ENCODE measurements around the gene CELSR3.

CELSR3 gene, protein sequence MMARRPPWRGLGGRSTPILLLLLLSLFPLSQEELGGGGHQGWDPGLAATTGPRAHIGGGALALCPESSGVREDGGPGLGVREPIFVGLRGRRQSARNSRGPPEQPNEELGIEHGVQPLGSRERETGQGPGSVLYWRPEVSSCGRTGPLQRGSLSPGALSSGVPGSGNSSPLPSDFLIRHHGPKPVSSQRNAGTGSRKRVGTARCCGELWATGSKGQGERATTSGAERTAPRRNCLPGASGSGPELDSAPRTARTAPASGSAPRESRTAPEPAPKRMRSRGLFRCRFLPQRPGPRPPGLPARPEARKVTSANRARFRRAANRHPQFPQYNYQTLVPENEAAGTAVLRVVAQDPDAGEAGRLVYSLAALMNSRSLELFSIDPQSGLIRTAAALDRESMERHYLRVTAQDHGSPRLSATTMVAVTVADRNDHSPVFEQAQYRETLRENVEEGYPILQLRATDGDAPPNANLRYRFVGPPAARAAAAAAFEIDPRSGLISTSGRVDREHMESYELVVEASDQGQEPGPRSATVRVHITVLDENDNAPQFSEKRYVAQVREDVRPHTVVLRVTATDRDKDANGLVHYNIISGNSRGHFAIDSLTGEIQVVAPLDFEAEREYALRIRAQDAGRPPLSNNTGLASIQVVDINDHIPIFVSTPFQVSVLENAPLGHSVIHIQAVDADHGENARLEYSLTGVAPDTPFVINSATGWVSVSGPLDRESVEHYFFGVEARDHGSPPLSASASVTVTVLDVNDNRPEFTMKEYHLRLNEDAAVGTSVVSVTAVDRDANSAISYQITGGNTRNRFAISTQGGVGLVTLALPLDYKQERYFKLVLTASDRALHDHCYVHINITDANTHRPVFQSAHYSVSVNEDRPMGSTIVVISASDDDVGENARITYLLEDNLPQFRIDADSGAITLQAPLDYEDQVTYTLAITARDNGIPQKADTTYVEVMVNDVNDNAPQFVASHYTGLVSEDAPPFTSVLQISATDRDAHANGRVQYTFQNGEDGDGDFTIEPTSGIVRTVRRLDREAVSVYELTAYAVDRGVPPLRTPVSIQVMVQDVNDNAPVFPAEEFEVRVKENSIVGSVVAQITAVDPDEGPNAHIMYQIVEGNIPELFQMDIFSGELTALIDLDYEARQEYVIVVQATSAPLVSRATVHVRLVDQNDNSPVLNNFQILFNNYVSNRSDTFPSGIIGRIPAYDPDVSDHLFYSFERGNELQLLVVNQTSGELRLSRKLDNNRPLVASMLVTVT (N-terminal part only)

DNA sequence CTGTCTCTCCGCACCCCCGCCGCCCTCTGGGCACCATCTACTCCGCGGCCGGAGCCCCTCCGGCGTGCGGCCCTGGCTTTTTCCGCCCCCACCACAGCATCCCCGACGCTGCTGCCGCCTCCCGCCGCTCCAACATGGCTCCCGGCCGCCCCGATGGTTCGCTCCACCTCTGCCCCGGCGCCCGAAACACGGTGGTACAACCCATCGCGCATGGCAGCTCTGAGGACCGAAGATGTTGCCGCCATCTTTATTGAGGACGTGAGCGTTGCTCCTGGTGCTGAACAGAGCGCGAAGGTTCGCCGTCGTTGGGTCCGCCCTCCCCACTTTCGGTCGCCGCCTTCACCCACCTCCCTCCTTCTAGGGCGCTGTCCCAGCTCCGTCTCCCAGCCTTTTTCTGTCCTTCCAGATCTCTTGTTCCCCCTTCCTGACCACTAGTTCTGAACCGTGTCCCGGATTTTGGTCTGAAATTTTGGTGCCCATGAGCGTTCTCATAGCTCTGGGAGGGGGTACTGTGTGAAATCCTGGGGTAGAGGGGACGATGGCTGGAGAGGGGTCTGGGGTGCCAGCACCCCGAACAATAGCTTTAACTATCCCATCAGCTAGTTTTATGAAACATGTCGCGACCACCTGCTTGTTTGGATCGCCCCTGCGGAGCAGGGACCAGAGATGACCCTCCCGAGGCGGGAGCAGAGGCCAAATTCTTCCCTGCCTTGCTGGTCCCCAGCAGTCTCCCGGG, at the start of gene CELSR3:
CELSR3 (minus strand) TSS at position 134 of the 736 bp plus-strand sequence. CDS start 252 bp downstream, outside the sequence.
- H3K27me3 ChIP-seq (ENCODE audit: control insufficient read depth, insufficient read depth, low read length): peaks cover 3% of the 10 kb centered on the region; the same call in 1 of the 2 replicates
- no peaks in the 10 kb centered on the region for H3K9me3 ChIP-seq (ENCODE audit: control insufficient read depth, insufficient read depth, low read depth, low read length)
- H3K4me1 ChIP-seq (ENCODE audit: control insufficient read depth, insufficient read depth, low read length): peaks cover 10% of the 10 kb centered on the region
- peak within 1 kb of the TSS; percentile 72 for H3K4me3 ChIP-seq (ENCODE audit: low read depth, low read length)
- H3K9ac ChIP-seq (ENCODE audit: low read length): peak within 1 kb of the TSS; percentile 85
- peaks cover 21% of the 10 kb centered on the region for H3K36me3 ChIP-seq (ENCODE audit: control insufficient read depth, insufficient read depth, low read length)
- H3K27ac ChIP-seq (ENCODE audit: low read depth, low read length): peak within 1 kb of the TSS; percentile 94

GRCh38 chr3:48711727-48712126, 49.0 kb upstream of the CELSR3 start:
- Histone ChIP-seq H3K9ac (ENCODE audit: low read length) (no peak overlapping the region), H3K27me3 (ENCODE audit: control insufficient read depth, insufficient read depth, low read length) (no peaks in the 10 kb centered on the region), H3K4me3 (ENCODE audit: low read depth, low read length) (no peak overlapping the region), H3K27ac (ENCODE audit: low read depth, low read length) (no peak overlapping the region), H3K36me3 (ENCODE audit: control insufficient read depth, insufficient read depth, low read length) (peaks cover 81% of the 10 kb centered on the region), H3K4me1 (ENCODE audit: control insufficient read depth, insufficient read depth, low read length) (peaks cover 26% of the 10 kb centered on the region), H3K9me3 (ENCODE audit: control insufficient read depth, insufficient read depth, low read depth, low read length) (no peaks in the 10 kb centered on the region)

- Histone ChIP-seq H3K4me3 (ENCODE audit: low read depth, low read length) (no peak overlapping the region), H3K27ac (ENCODE audit: low read depth, low read length) (peak overlapping the region; percentile 43; the same call in 1 of the 2 replicates), H3K27me3 (ENCODE audit: control insufficient read depth, insufficient read depth, low read length) (no peaks in the 10 kb centered on the region), H3K4me1 (ENCODE audit: control insufficient read depth, insufficient read depth, low read length) (peaks cover 17% of the 10 kb centered on the region), H3K9me3 (ENCODE audit: control insufficient read depth, insufficient read depth, low read depth, low read length) (no peaks in the 10 kb centered on the region), H3K9ac (ENCODE audit: low read length) (no peak overlapping the region), H3K36me3 (ENCODE audit: control insufficient read depth, insufficient read depth, low read length) (peaks cover 82% of the 10 kb centered on the region)
Measured at GRCh38 chr3:48709051-48709461, 46.4 kb upstream of the CELSR3 start.

GRCh38 chr3:48708481-48708889, 45.8 kb upstream of the CELSR3 start:
- Histone ChIP-seq H3K36me3 (ENCODE audit: control insufficient read depth, insufficient read depth, low read length) (peaks cover 78% of the 10 kb centered on the region), H3K9me3 (ENCODE audit: control insufficient read depth, insufficient read depth, low read depth, low read length) (no peaks in the 10 kb centered on the region), H3K4me1 (ENCODE audit: control insufficient read depth, insufficient read depth, low read length) (peaks cover 17% of the 10 kb centered on the region), H3K27me3 (ENCODE audit: control insufficient read depth, insufficient read depth, low read length) (no peaks in the 10 kb centered on the region), H3K27ac (ENCODE audit: low read depth, low read length) (peak overlapping the region; percentile 43; the same call in 1 of the 2 replicates), H3K4me3 (ENCODE audit: low read depth, low read length) (no peak overlapping the region), H3K9ac (ENCODE audit: low read length) (no peak overlapping the region)

DNA sequence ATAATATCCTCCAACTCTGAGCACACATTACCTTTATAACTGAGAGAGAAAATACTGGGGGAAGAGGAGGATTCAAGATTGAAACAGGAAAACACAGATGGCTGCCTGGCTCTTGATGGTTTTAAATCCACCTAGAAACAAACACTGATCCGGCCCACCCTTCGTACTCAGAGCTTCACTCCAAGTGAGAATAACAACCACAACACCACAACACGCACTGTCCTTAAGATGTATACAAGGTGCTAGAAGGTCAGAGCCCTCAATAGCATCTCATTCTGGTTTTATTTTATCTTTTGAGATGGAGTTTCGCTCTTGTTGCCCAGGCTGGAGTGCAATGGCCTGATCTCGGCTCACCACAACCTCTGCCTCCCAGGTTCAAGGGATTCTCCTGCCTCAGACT, 44.5 kb upstream of the CELSR3 start:
- no peak overlapping the region for H3K4me3 ChIP-seq (ENCODE audit: low read depth, low read length)
- H3K4me1 ChIP-seq (ENCODE audit: control insufficient read depth, insufficient read depth, low read length): peaks cover 20% of the 10 kb centered on the region
- no peak overlapping the region for H3K27ac ChIP-seq (ENCODE audit: low read depth, low read length)
- H3K27me3 ChIP-seq (ENCODE audit: control insufficient read depth, insufficient read depth, low read length): no peaks in the 10 kb centered on the region
- peaks cover 70% of the 10 kb centered on the region for H3K36me3 ChIP-seq (ENCODE audit: control insufficient read depth, insufficient read depth, low read length)
- no peaks in the 10 kb centered on the region for H3K9me3 ChIP-seq (ENCODE audit: control insufficient read depth, insufficient read depth, low read depth, low read length)
- H3K9ac ChIP-seq (ENCODE audit: low read length): no peak overlapping the region

GRCh38 chr3:48702320-48702920, 39.7 kb upstream of the CELSR3 start:
- peaks cover 10% of the 10 kb centered on the region for H3K4me1 ChIP-seq (ENCODE audit: control insufficient read depth, insufficient read depth, low read length)
- H3K36me3 ChIP-seq (ENCODE audit: control insufficient read depth, insufficient read depth, low read length): peaks cover 61% of the 10 kb centered on the region
- H3K4me3 ChIP-seq (ENCODE audit: low read depth, low read length): peak overlapping the region; percentile 34; the same call in 1 of the 2 replicates
- H3K9ac ChIP-seq (ENCODE audit: low read length): no peak overlapping the region
- no peaks in the 10 kb centered on the region for H3K9me3 ChIP-seq (ENCODE audit: control insufficient read depth, insufficient read depth, low read depth, low read length)
- peak overlapping the region; percentile 86 for H3K27ac ChIP-seq (ENCODE audit: low read depth, low read length)
- no peaks in the 10 kb centered on the region for H3K27me3 ChIP-seq (ENCODE audit: control insufficient read depth, insufficient read depth, low read length)

DNA sequence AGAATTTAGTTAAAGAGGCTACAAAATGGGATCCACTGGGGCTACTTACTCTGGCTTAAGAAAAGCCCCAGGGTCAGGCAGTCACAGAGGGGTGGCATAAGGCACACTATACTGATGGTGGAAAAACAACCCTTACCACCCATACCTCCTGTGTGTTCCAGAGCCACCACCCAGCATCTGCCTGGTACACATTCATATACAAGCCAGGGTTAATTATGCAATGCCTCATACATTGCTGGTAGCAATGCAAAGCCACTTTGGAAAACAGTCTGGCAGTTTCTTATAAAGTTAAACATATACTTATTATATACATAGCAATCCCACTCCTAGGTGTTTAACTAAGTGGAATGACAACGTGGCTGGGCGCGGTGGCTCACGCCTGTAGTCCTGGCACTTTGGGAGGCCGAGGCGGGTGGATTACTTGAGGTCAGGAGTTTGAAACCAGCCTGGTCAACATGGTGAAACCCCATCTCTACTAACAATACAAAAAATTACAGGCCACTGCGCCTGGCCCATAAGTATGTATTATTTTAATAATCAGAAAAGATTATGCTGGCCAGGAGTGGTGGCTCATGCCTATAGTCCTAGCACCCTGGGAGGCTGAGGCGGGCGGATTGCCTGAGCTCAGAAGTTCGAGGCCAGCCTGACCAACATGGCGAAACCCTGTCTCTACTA, 38.2 kb upstream of the CELSR3 start:
- no peaks in the 10 kb centered on the region for H3K9me3 ChIP-seq (ENCODE audit: control insufficient read depth, insufficient read depth, low read depth, low read length)
- H3K27ac ChIP-seq (ENCODE audit: low read depth, low read length): 0 out of 2 replicates have a peak overlapping the region, but pooled peaks have one; percentile 34
- H3K4me3 ChIP-seq (ENCODE audit: low read depth, low read length): no peak overlapping the region
- H3K4me1 ChIP-seq (ENCODE audit: control insufficient read depth, insufficient read depth, low read length): peaks cover 17% of the 10 kb centered on the region
- peaks cover 50% of the 10 kb centered on the region for H3K36me3 ChIP-seq (ENCODE audit: control insufficient read depth, insufficient read depth, low read length)
- no peak overlapping the region for H3K9ac ChIP-seq (ENCODE audit: low read length)
- H3K27me3 ChIP-seq (ENCODE audit: control insufficient read depth, insufficient read depth, low read length): no peaks in the 10 kb centered on the region

DNA sequence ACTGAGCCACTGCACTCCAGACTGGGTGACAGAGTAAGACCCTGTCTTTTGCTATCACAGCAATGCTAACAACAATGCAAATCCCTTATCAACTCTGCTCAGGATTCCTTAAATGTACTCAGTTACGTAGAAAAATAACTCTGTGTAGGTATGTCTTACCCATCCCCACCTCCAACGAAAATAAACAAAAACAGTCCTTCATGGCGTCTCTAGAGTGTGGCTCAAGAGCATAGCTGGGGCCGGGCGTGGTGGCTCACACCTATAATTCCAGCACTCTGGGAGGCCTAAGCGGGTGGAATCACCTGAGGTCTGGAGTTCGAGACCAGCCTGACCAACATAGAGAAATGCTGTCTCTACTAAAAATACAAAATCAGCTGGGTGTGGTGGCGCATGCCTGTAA, 36.2 kb upstream of the CELSR3 start:
- H3K9ac ChIP-seq (ENCODE audit: low read length): no peak overlapping the region
- H3K4me1 ChIP-seq (ENCODE audit: control insufficient read depth, insufficient read depth, low read length): peaks cover 27% of the 10 kb centered on the region
- H3K4me3 ChIP-seq (ENCODE audit: low read depth, low read length): no peak overlapping the region
- no peaks in the 10 kb centered on the region for H3K27me3 ChIP-seq (ENCODE audit: control insufficient read depth, insufficient read depth, low read length)
- H3K36me3 ChIP-seq (ENCODE audit: control insufficient read depth, insufficient read depth, low read length): peaks cover 53% of the 10 kb centered on the region
- no peaks in the 10 kb centered on the region for H3K9me3 ChIP-seq (ENCODE audit: control insufficient read depth, insufficient read depth, low read depth, low read length)
- no peak overlapping the region for H3K27ac ChIP-seq (ENCODE audit: low read depth, low read length)

DNA sequence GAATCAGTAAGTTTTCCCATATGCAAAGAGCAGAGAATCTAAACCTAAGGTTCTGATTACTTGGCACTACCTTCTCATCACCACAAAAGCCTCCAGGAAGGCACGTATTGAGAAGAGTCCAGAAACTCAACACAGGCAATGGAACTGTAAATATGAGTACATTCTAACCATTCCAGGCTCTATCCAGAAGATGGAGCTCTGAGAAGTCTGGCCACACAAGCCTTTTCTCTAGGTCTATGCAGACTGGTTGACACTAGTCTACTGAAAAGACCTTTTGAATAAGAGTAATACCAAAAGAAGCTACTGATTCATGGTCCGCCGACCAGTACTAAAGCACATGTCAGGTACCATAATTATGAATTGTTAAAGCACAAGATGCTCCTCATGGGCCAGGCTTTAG, 35.3 kb upstream of the CELSR3 start:
- no peak overlapping the region for H3K9ac ChIP-seq (ENCODE audit: low read length)
- no peaks in the 10 kb centered on the region for H3K9me3 ChIP-seq (ENCODE audit: control insufficient read depth, insufficient read depth, low read depth, low read length)
- H3K36me3 ChIP-seq (ENCODE audit: control insufficient read depth, insufficient read depth, low read length): peaks cover 63% of the 10 kb centered on the region
- no peak overlapping the region for H3K4me3 ChIP-seq (ENCODE audit: low read depth, low read length)
- H3K4me1 ChIP-seq (ENCODE audit: control insufficient read depth, insufficient read depth, low read length): peaks cover 30% of the 10 kb centered on the region
- no peaks in the 10 kb centered on the region for H3K27me3 ChIP-seq (ENCODE audit: control insufficient read depth, insufficient read depth, low read length)
- H3K27ac ChIP-seq (ENCODE audit: low read depth, low read length): no peak overlapping the region

Data from HUES6 (cell line).